Activated CD4-positive, CD25-positive, alpha-beta regulatory T cell treated with anti-CD3 and anti-CD28 coated beads, Interleukin-2, amount 50 U/mL, for 16 hours (primary cell): ENCODE data around the gene GREB1.

Experiments
- DNase-seq: peaks from one replicate; pipeline ENCODE4 v3.0.0-alpha.2; 2020; ENCODE audit warnings: low read depth, low spot score

The GREB1 gene

GRCh38 chr2:11612553-11613215, 78.8 kb downstream of the GREB1 start:
- DNase-seq: no peak

GRCh38 chr2:11613297-11613696, 79.5 kb downstream of the GREB1 start:
- DNase-seq: no peak

GRCh38 chr2:11615209-11615608, 81.4 kb downstream of the GREB1 start:
- DNase-seq: no peak

GRCh38 chr2:11616097-11616687, 82.3 kb downstream of the GREB1 start:
- DNase-seq: no peak

GRCh38 chr2:11616851-11617415, 83.1 kb downstream of the GREB1 start:
- DNase-seq: no peak

- no peak for DNase-seq
Measured at GRCh38 chr2:11617527-11617926, 83.7 kb downstream of the GREB1 start.

- DNase-seq: no peak
Measured at GRCh38 chr2:11617984-11618707, 84.3 kb downstream of the GREB1 start.

GRCh38 chr2:11618708-11619062, 84.8 kb downstream of the GREB1 start:
- no peak for DNase-seq

- no peak for DNase-seq
Measured at GRCh38 chr2:11621410-11621809, 87.6 kb downstream of the GREB1 start.

- no peak for DNase-seq
Measured at GRCh38 chr2:11622611-11623010, 88.8 kb downstream of the GREB1 start.

- no peak for DNase-seq
Measured at GRCh38 chr2:11624893-11625292, 91.0 kb downstream of the GREB1 start.

- no peak for DNase-seq
Measured at GRCh38 chr2:11625671-11626070, 91.8 kb downstream of the GREB1 start.

GRCh38 chr2:11628675-11629074, 94.8 kb downstream of the GREB1 start:
- DNase-seq: no peak

- no peak for DNase-seq
Measured at GRCh38 chr2:11629215-11629614, 95.4 kb downstream of the GREB1 start.

- no peak for DNase-seq
Measured at GRCh38 chr2:11629851-11630250, 96.0 kb downstream of the GREB1 start.

- no peak for DNase-seq
Measured at GRCh38 chr2:11630855-11631254, 97.0 kb downstream of the GREB1 start.

- DNase-seq: no peak
Measured at GRCh38 chr2:11631462-11631861, 97.6 kb downstream of the GREB1 start.

- no peak for DNase-seq
Measured at GRCh38 chr2:11633923-11634478, 100.2 kb downstream of the GREB1 start.

- DNase-seq: no peak
Measured at GRCh38 chr2:11634584-11634983, 100.7 kb downstream of the GREB1 start.

- DNase-seq: no peak
Measured at GRCh38 chr2:11635141-11635540, 101.3 kb downstream of the GREB1 start.

- DNase-seq: no peak
Measured at GRCh38 chr2:11636593-11637295, 102.9 kb downstream of the GREB1 start.

- DNase-seq: no peak
Measured at GRCh38 chr2:11637546-11637945, 103.7 kb downstream of the GREB1 start.
